Stomach (tissue), 4 donors: Measurements from ENCODE around the gene C17orf113.

Experiments used
- POLR2AphosphoS5 ChIP-seq, 3 donors: sonication (generic); formaldehyde crosslinking; IDR thresholded peaks; one replicate each; pipeline ENCODE4 v1.6.1; 2016; ENCODE audit warnings: antibody characterized with exemption in 3 of 3
- TF ChIP-seq, protein P1 (sequence below), 7 experiments: fragments of 450-650 bp in 4 of 7; fragments of 200-600 bp in 3 of 7; sonication (generic) in 3 of 7; IDR thresholded peaks; one replicate each; pipeline ENCODE4 v1.5.1; 2016 to 2019; ENCODE audit warnings: antibody characterized with exemption in 7 of 7, control low read depth in 2 of 7, mild to moderate bottlenecking in 1 of 7

GRCh38 chr17:42025936-42026335, 24.5 kb downstream of the C17orf113 start:
- TF ChIP-seq, protein P1, sequence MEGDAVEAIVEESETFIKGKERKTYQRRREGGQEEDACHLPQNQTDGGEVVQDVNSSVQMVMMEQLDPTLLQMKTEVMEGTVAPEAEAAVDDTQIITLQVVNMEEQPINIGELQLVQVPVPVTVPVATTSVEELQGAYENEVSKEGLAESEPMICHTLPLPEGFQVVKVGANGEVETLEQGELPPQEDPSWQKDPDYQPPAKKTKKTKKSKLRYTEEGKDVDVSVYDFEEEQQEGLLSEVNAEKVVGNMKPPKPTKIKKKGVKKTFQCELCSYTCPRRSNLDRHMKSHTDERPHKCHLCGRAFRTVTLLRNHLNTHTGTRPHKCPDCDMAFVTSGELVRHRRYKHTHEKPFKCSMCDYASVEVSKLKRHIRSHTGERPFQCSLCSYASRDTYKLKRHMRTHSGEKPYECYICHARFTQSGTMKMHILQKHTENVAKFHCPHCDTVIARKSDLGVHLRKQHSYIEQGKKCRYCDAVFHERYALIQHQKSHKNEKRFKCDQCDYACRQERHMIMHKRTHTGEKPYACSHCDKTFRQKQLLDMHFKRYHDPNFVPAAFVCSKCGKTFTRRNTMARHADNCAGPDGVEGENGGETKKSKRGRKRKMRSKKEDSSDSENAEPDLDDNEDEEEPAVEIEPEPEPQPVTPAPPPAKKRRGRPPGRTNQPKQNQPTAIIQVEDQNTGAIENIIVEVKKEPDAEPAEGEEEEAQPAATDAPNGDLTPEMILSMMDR (IDR thresholded peaks at IDR 0.05): no peak
- TF ChIP-seq POLR2AphosphoS5 (IDR thresholded peaks at IDR 0.05): no peak
